Measurements from ENCODE around the gene VPS52.
"Not testable (repeated sequence)": the region's sequence is repeated elsewhere in the genome, so short reads cannot be mapped to it uniquely, and the experiment has no call there.

Gene VPS52

GRCh38 chr6:33288921-33289783, 17.5 kb upstream of the VPS52 start, which contains the start of the genes PFDN6 and WDR46:
Gene PFDN6, plus strand, starts transcription at chr6:33289601. Its CDS starts 256 bp downstream, at chr6:33289857.
Gene WDR46, minus strand, starts transcription at chr6:33289239. Its CDS starts 69 bp downstream, at chr6:33289170.
- peak within 1 kb of the TSS; percentile 91 for H3K27ac ChIP-seq (ENCODE audit: low read depth, low read length)

GRCh38 chr6:33288141-33288920, 16.7 kb upstream of the VPS52 start:
- Histone ChIP-seq H3K9me3 (ENCODE audit: low read length) (no peaks in the 10 kb centered on the region), H3K27ac (ENCODE audit: low read depth, low read length) (peak overlapping the region; percentile 91), H3K9ac (ENCODE audit: low read length) (peak overlapping the region; percentile 65), H3K27me3 (ENCODE audit: control insufficient read depth in 1 of 2, insufficient read depth in 2 of 2, low read length in 2 of 2) (no peaks in the 10 kb centered on the region), H3K36me3 (ENCODE audit: insufficient read depth, low read length) (peaks cover 50% of the 10 kb centered on the region), H3K4me1 (ENCODE audit: insufficient read depth, low read length) (peaks cover 19% of the 10 kb centered on the region), H3K4me3 (ENCODE audit: low read depth in 1 of 2, low read length in 2 of 2) (peak overlapping the region; percentile 79 to 83)

More at GRCh38 chr6:33288921-33289783, 17.5 kb upstream of the VPS52 start, which contains the start of the genes PFDN6 and WDR46:
- Histone ChIP-seq H3K36me3 (ENCODE audit: insufficient read depth, low read length) (peaks cover 50% of the 10 kb centered on the region), H3K9me3 (ENCODE audit: low read length) (no peaks in the 10 kb centered on the region), H3K9ac (ENCODE audit: low read length) (peak within 1 kb of the TSS; percentile 65), H3K27me3 (ENCODE audit: control insufficient read depth in 1 of 2, insufficient read depth in 2 of 2, low read length in 2 of 2) (no peaks in the 10 kb centered on the region), H3K4me3 (ENCODE audit: low read depth in 1 of 2, low read length in 2 of 2) (peak within 1 kb of the TSS; percentile 79 to 83), H3K4me1 (ENCODE audit: insufficient read depth, low read length) (peaks cover 19% of the 10 kb centered on the region)

- peaks cover 19% of the 10 kb centered on the region for H3K4me1 ChIP-seq (ENCODE audit: insufficient read depth, low read length)
- H3K9ac ChIP-seq (ENCODE audit: low read length): no peak overlapping the region
- H3K4me3 ChIP-seq (ENCODE audit: low read depth in 1 of 2, low read length in 2 of 2): no peak overlapping the region
- no peaks in the 10 kb centered on the region for H3K9me3 ChIP-seq (ENCODE audit: low read length)
- H3K36me3 ChIP-seq (ENCODE audit: insufficient read depth, low read length): peaks cover 45% of the 10 kb centered on the region
- no peak overlapping the region for H3K27ac ChIP-seq (ENCODE audit: low read depth, low read length)
- H3K27me3 ChIP-seq (ENCODE audit: control insufficient read depth in 1 of 2, insufficient read depth in 2 of 2, low read length in 2 of 2): no peaks in the 10 kb centered on the region
Measured at GRCh38 chr6:33286946-33287914, 15.6 kb upstream of the VPS52 start.

- not testable (repeated sequence) for H3K9ac ChIP-seq (ENCODE audit: low read length); H3K27ac ChIP-seq (ENCODE audit: low read depth, low read length); H3K9me3 ChIP-seq (ENCODE audit: low read length); H3K4me3 ChIP-seq (ENCODE audit: low read depth in 1 of 2, low read length in 2 of 2); H3K27me3 ChIP-seq (ENCODE audit: control insufficient read depth in 1 of 2, insufficient read depth in 2 of 2, low read length in 2 of 2)
- Histone ChIP-seq H3K4me1 (ENCODE audit: insufficient read depth, low read length) (peaks cover 16% of the 10 kb centered on the region), H3K36me3 (ENCODE audit: insufficient read depth, low read length) (peaks cover 39% of the 10 kb centered on the region)
Measured at GRCh38 chr6:33285214-33285613, 13.5 kb upstream of the VPS52 start.

- H3K9me3 ChIP-seq (ENCODE audit: low read length): no peaks in the 10 kb centered on the region
- no peak overlapping the region for H3K9ac ChIP-seq (ENCODE audit: low read length)
- peaks cover 43% of the 10 kb centered on the region for H3K36me3 ChIP-seq (ENCODE audit: insufficient read depth, low read length)
- no peak overlapping the region for H3K4me3 ChIP-seq (ENCODE audit: low read depth in 1 of 2, low read length in 2 of 2)
- H3K4me1 ChIP-seq (ENCODE audit: insufficient read depth, low read length): peaks cover 20% of the 10 kb centered on the region
- no peak overlapping the region for H3K27ac ChIP-seq (ENCODE audit: low read depth, low read length)
- H3K27me3 ChIP-seq (ENCODE audit: control insufficient read depth in 1 of 2, insufficient read depth in 2 of 2, low read length in 2 of 2): no peaks in the 10 kb centered on the region
Measured at GRCh38 chr6:33280539-33280938, 8.9 kb upstream of the VPS52 start.

- peaks cover 22% of the 10 kb centered on the region for H3K4me1 ChIP-seq (ENCODE audit: insufficient read depth, low read length)
- no peaks in the 10 kb centered on the region for H3K27me3 ChIP-seq (ENCODE audit: control insufficient read depth in 1 of 2, insufficient read depth in 2 of 2, low read length in 2 of 2)
Measured at GRCh38 chr6:33279971-33280511, 8.4 kb upstream of the VPS52 start.

GRCh38 chr6:33279257-33279695, 7.6 kb upstream of the VPS52 start:
- Histone ChIP-seq H3K36me3 (ENCODE audit: insufficient read depth, low read length) (peaks cover 50% of the 10 kb centered on the region), H3K4me3 (ENCODE audit: low read depth in 1 of 2, low read length in 2 of 2) (no peak overlapping the region), H3K27me3 (ENCODE audit: control insufficient read depth in 1 of 2, insufficient read depth in 2 of 2, low read length in 2 of 2) (no peaks in the 10 kb centered on the region), H3K27ac (ENCODE audit: low read depth, low read length) (no peak overlapping the region), H3K4me1 (ENCODE audit: insufficient read depth, low read length) (peaks cover 29% of the 10 kb centered on the region), H3K9ac (ENCODE audit: low read length) (no peak overlapping the region), H3K9me3 (ENCODE audit: low read length) (no peaks in the 10 kb centered on the region)

More at GRCh38 chr6:33279971-33280511, 8.4 kb upstream of the VPS52 start:
- no peak overlapping the region for H3K4me3 ChIP-seq (ENCODE audit: low read depth in 1 of 2, low read length in 2 of 2)
- no peak overlapping the region for H3K27ac ChIP-seq (ENCODE audit: low read depth, low read length)
- H3K9ac ChIP-seq (ENCODE audit: low read length): no peak overlapping the region
- no peaks in the 10 kb centered on the region for H3K9me3 ChIP-seq (ENCODE audit: low read length)
- H3K36me3 ChIP-seq (ENCODE audit: insufficient read depth, low read length): peaks cover 48% of the 10 kb centered on the region

GRCh38 chr6:33278810-33279209, 7.1 kb upstream of the VPS52 start:
- Histone ChIP-seq H3K9ac (ENCODE audit: low read length) (no peak overlapping the region), H3K27me3 (ENCODE audit: control insufficient read depth in 1 of 2, insufficient read depth in 2 of 2, low read length in 2 of 2) (no peaks in the 10 kb centered on the region), H3K4me3 (ENCODE audit: low read depth in 1 of 2, low read length in 2 of 2) (no peak overlapping the region), H3K4me1 (ENCODE audit: insufficient read depth, low read length) (peaks cover 34% of the 10 kb centered on the region), H3K27ac (ENCODE audit: low read depth, low read length) (no peak overlapping the region), H3K36me3 (ENCODE audit: insufficient read depth, low read length) (peaks cover 47% of the 10 kb centered on the region), H3K9me3 (ENCODE audit: low read length) (no peaks in the 10 kb centered on the region)

- H3K9me3 ChIP-seq (ENCODE audit: low read length): no peaks in the 10 kb centered on the region
- peak overlapping the region; percentile 96 for H3K27ac ChIP-seq (ENCODE audit: low read depth, low read length)
- H3K9ac ChIP-seq (ENCODE audit: low read length): no peak overlapping the region
- H3K4me1 ChIP-seq (ENCODE audit: insufficient read depth, low read length): peaks cover 37% of the 10 kb centered on the region
- peaks cover 45% of the 10 kb centered on the region for H3K36me3 ChIP-seq (ENCODE audit: insufficient read depth, low read length)
- H3K27me3 ChIP-seq (ENCODE audit: control insufficient read depth in 1 of 2, insufficient read depth in 2 of 2, low read length in 2 of 2): no peaks in the 10 kb centered on the region
- peak overlapping the region in 1 of 2 donors; percentile 57 for H3K4me3 ChIP-seq (ENCODE audit: low read depth in 1 of 2, low read length in 2 of 2)
Measured at GRCh38 chr6:33278392-33278741, 6.7 kb upstream of the VPS52 start.

GRCh38 chr6:33277663-33278391, 6.2 kb upstream of the VPS52 start:
- H3K27ac ChIP-seq (ENCODE audit: low read depth, low read length): peak overlapping the region; percentile 96
- H3K27me3 ChIP-seq (ENCODE audit: control insufficient read depth in 1 of 2, insufficient read depth in 2 of 2, low read length in 2 of 2): no peaks in the 10 kb centered on the region
- H3K4me3 ChIP-seq (ENCODE audit: low read depth in 1 of 2, low read length in 2 of 2): peak overlapping the region; percentile 57 to 69
- H3K9ac ChIP-seq (ENCODE audit: low read length): peak overlapping the region; percentile 29
- peaks cover 50% of the 10 kb centered on the region for H3K36me3 ChIP-seq (ENCODE audit: insufficient read depth, low read length)
- no peaks in the 10 kb centered on the region for H3K9me3 ChIP-seq (ENCODE audit: low read length)
- peaks cover 42% of the 10 kb centered on the region for H3K4me1 ChIP-seq (ENCODE audit: insufficient read depth, low read length)
